GM06990 (cell line): ENCODE results near the gene UPK3A.

Source experiments
- DNase-seq: peaks from one replicate; pipeline ENCODE4 v3.0.0-alpha.2; 2011; ENCODE audit not compliant: insufficient read length; ENCODE audit errors: extremely low read depth
- H3K27me3 ChIP-seq: replicated peaks from 2 replicates; pipeline ENCODE4 v1.6.0; 2011; ENCODE audit warnings: low read length; ENCODE audit not compliant: control insufficient read depth, insufficient read depth
- H3K36me3 ChIP-seq: 2 replicates; pipeline ENCODE4 v1.5.1; 2011; ENCODE audit warnings: low read length; ENCODE audit not compliant: control insufficient read depth, insufficient read depth
- H3K4me3 ChIP-seq: replicated peaks from 2 replicates; pipeline ENCODE4 v1.5.1; 2011; ENCODE audit warnings: low read depth, mild to moderate bottlenecking, control low read depth, low read length
- CTCF ChIP-seq: IDR thresholded peaks from 2 replicates; pipeline ENCODE4 v1.5.1; 2011; ENCODE audit warnings: low read length, control low read depth, mild to moderate bottlenecking, inconsistent platforms; ENCODE audit not compliant: insufficient read depth, poor library complexity, severe bottlenecking

Gene UPK3A

GRCh38 chr22:45244916-45245315 lies 39.8 kb upstream of the UPK3A start:
- TF ChIP-seq CTCF: no peak
- Histone ChIP-seq H3K36me3 (no peaks in the 10 kb centered on the region), H3K4me3 (no peak overlapping the region), H3K27me3 (no peaks in the 10 kb centered on the region)
- DNase-seq: no peak

- Histone ChIP-seq H3K4me3 (no peak overlapping the region), H3K36me3 (no peaks in the 10 kb centered on the region), H3K27me3 (no peaks in the 10 kb centered on the region)
- no peak for TF ChIP-seq CTCF
- DNase-seq: no peak
Measured at GRCh38 chr22:45246060-45246985, 38.4 kb upstream of the UPK3A start.

DNA sequence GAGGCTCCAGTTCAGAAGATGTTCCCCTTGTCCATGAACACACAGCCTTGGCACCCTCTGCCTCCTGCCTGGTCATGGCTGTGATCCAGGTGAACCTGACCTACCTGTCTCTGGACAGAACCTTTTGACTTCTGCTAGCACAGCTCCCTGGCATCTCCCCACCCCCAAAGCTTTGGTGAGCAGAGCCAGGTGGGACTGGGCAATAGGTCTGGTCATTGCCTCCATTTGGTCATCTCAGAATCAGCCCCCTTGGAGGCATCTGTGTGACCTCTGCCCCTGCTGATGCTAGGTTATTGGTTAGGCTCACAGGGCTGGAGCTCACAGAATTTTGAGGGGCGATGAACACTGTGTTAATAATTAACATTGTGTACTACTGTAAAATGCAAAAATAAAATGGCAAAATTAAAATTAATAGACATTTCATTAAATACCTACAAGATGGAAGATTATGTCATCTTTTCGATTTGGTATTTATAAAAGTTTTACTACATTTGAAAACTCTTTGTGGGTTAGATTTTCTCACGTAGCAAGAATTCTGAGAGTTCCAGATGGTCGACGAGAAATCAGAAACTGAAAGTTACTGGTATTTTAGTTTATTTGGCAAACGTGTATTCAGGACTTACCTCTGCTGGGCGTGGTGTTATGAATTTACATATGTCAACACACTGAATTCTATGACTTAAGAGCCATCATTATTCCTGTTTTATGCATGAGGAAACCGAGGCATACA lies 35.8 kb upstream of the UPK3A start:
- Histone ChIP-seq H3K27me3 (no peaks in the 10 kb centered on the region), H3K36me3 (no peaks in the 10 kb centered on the region), H3K4me3 (peak overlapping the region; percentile 37)
- peak; percentile 60 for DNase-seq
- TF ChIP-seq CTCF: no peak

GRCh38 chr22:45251825-45252224 lies 32.9 kb upstream of the UPK3A start:
- TF ChIP-seq CTCF: no peak
- Histone ChIP-seq H3K36me3 (no peaks in the 10 kb centered on the region), H3K4me3 (no peak overlapping the region), H3K27me3 (no peaks in the 10 kb centered on the region)
- DNase-seq: no peak

DNA sequence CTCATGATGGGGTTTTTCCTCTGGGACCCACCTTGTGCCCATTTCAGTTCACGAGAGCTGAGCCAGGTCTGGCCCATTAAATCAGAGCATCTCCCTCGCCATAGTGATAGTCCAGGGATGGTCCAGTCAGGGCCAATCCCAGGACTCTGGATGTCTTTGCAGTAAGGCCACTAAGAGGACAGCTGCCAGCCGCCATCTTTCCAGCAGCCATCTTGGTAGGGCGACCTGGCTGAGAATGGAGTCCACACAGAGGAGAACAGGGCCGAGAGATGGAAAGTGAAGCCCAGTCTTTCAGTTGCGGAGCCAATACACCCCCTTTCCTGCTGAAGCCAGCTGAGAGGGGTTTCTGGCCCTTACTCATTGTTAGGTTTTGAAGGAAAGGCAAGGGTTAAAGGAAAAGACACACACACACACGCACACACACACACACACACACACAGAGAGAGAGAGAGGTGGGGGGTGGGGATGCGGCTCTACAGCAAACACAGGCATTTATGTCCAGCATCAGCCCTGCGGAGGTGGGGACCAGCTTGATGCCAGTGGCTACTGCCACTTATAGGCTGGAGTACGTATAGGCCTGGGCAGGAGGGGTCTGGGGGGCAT lies 31.6 kb upstream of the UPK3A start:
- DNase-seq: no peak
- Histone ChIP-seq H3K4me3 (no peak overlapping the region), H3K27me3 (no peaks in the 10 kb centered on the region), H3K36me3 (no peaks in the 10 kb centered on the region)
- no peak for TF ChIP-seq CTCF
